GM23248 (cell line): ENCODE data around the gene CRYBG2.

ENCODE experiments used
- EZH2 ChIP-seq: fragments of 200-600 bp; sonication (generic); IDR thresholded peaks from 2 replicates; pipeline ENCODE4 v1.6.1; 2018; ENCODE audit warnings: antibody characterized with exemption, mild to moderate bottlenecking; ENCODE audit not compliant: insufficient read depth, poor library complexity, severe bottlenecking
- EZH2phosphoT487 ChIP-seq: fragments of 200-600 bp; sonication (generic); IDR thresholded peaks from 2 replicates; pipeline ENCODE4 v1.6.1; 2018; ENCODE audit warnings: antibody characterized with exemption, moderate library complexity, mild to moderate bottlenecking, low read depth; ENCODE audit not compliant: insufficient read depth

GRCh38 chr1:26362331-26362730 lies 8.4 kb upstream of the CRYBG2 start:
- TF ChIP-seq EZH2 (no peak), EZH2phosphoT487 (no peak)
